GM21619 (cell line): ENCODE results near the gene NUP62CL.

Source experiments
- ATAC-seq: cut with Tn5 transposase; IDR thresholded peaks from one replicate; pipeline ENCODE4 v1.9.1; 2021; ENCODE audit not compliant: unreplicated experiment

NUP62CL gene

GRCh38 chrX:107153005-107153404 is 53.2 kb downstream of the NUP62CL start:
- ATAC-seq: no peak

GRCh38 chrX:107146670-107147069 is 59.6 kb downstream of the NUP62CL start:
- ATAC-seq: no peak

GRCh38 chrX:107135965-107136307 is 70.3 kb downstream of the NUP62CL start:
- no peak for ATAC-seq

DNA sequence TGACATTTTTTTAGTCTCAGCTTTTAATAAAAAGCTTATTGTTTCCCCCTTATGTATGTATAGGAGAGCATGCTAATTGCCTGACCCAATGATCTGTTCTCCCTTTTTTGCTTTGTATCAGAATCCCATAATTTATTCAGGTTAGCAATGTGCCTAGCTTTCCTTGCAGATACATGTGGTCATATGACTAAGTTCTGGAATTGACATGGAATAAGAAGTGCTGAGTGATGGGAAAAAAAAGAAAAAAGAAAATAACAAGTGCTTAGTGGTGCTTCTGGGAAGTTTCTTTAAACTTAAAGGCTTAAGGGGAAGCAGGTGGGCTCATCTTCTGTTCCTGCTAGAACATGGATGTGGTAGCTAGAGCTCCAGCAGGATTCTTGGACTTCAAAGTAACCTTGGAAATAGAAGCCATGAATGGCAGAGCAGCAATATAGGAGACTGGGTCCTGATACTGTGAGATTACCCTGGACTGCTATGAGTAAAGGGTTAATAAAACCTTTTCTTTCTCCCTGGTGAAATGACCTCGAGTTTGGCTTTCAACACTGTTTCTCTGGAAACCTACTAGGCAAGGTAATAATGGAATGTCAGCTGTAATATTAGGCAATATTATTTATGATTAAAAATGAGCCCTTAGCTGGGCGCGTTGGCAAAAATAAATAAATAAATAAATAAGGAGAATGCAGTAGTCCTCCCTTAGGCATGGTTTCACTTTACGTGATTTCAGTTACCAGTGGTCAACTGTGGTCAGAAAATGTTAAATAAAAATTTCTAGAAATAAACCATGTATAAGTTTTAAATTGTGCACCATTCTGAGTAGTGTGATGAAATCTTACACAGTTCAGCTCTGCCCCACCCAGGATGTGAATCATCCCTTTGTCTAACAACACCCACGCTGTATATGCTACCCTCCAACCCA is 70.9 kb downstream of the NUP62CL start:
- peak; percentile 82 for ATAC-seq

- no peak for ATAC-seq
Observed at GRCh38 chrX:107123750-107124149, 82.5 kb downstream of the NUP62CL start.

- no peak for ATAC-seq
Observed at GRCh38 chrX:107119283-107119682, 87.0 kb downstream of the NUP62CL start.

- peak; percentile 100 for ATAC-seq
Observed at GRCh38 chrX:107118322-107119147, 87.7 kb downstream of the NUP62CL start, which contains the start of gene RBM41. TSS of gene RBM41 (minus strand) at chrX:107118822. CDS start at chrX:107118773, 49 bp downstream.

- no peak for ATAC-seq
Observed at GRCh38 chrX:107117993-107118321, 88.3 kb downstream of the NUP62CL start.

DNA sequence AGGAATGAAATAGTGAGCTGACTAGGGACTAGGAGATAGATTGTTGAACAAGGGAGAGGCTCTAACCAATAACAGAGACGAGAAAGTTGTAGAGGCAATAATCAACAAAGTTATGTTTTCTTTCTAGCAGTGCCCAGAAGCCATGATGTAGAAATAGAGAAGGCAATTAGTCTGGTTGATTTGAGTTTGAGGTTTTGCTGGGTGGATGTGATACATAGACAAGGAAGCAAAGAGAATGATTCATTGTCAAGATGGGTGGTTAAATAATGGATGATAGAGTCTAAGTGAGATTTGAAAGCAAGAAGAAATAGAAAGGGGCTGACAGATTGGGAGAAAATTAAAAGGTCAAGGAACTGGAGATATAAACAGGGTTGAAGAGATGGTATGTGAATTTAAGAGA is 98.8 kb downstream of the NUP62CL start:
- ATAC-seq: no peak

DNA sequence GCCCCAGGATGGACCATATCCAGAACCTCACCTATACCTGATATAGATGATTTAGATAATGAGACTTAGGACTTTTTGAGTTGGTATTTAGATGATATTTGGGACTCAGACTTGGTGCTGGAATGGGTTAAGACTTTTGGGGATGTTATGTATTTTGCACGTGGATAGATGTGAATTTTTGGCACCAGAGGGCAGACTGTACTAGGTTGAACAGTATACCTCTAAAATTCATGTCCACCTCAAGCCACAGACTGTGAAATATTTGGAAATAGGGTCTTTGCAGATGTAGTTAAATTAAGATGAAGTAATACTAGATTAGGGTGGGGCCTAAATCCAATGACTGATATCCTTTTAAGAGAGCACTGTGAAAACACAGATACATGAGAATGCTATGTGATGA is 103.3 kb downstream of the NUP62CL start:
- ATAC-seq: no peak

DNA sequence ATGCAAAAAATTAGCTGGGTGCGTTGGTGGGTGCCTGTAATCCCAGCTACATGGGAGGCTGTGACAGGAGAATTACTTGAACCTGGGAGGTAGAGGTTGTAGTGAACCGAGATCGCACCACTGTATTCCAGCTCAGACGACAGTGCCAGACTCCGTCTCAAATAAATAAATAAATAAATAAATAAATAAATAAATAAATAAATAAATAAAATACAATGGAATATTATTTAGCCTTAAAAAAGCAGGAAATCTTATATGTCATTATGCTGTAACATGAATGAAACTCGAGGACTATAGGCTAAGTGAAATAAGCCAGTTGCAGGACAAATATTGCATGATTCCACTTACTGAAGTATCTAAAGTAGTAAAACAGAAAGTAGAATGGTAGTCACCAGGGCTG is 130.1 kb downstream of the NUP62CL start:
- no peak for ATAC-seq
